GM19455 (cell line): ENCODE results near the gene FREM3.
A peak's percentile ranks its signal among the peaks of the same experiment; 100 is the strongest.
"Not testable (repeated sequence)": the region's sequence is repeated elsewhere in the genome, so short reads cannot be mapped to it uniquely, and the experiment has no call there.

Experiments
- ATAC-seq: cut with Tn5 transposase; IDR thresholded peaks from one replicate; pipeline ENCODE4 v1.9.1; 2021; ENCODE audit not compliant: unreplicated experiment

The FREM3 gene

GRCh38 chr4:143586080-143586479 lies 114.4 kb downstream of the FREM3 start:
- ATAC-seq, result no peak

- ATAC-seq, result no peak
Observed at GRCh38 chr4:143585548-143585947, 114.9 kb downstream of the FREM3 start.

- no peak for ATAC-seq
Observed at GRCh38 chr4:143581331-143581946, 119.0 kb downstream of the FREM3 start.

- no peak for ATAC-seq
Observed at GRCh38 chr4:143575331-143575730, 125.1 kb downstream of the FREM3 start.

GRCh38 chr4:143564472-143564871 lies 136.0 kb downstream of the FREM3 start:
- no peak for ATAC-seq

GRCh38 chr4:143559757-143560147 lies 140.7 kb downstream of the FREM3 start:
- peak; percentile 31 for ATAC-seq

- ATAC-seq, result peak; percentile 88
Observed at GRCh38 chr4:143558823-143559756, 141.4 kb downstream of the FREM3 start.

- ATAC-seq, result no peak
Observed at GRCh38 chr4:143558286-143558685, 142.2 kb downstream of the FREM3 start.

GRCh38 chr4:143555676-143556075 lies 144.8 kb downstream of the FREM3 start:
- ATAC-seq, result no peak

- ATAC-seq, result peak; percentile 55
Observed at GRCh38 chr4:143554728-143555597, 145.5 kb downstream of the FREM3 start.

- ATAC-seq, result no peak
Observed at GRCh38 chr4:143549928-143550327, 150.5 kb downstream of the FREM3 start.

- ATAC-seq, result no peak
Observed at GRCh38 chr4:143539670-143540023, 160.8 kb downstream of the FREM3 start.

GRCh38 chr4:143538979-143539669 lies 161.4 kb downstream of the FREM3 start:
- ATAC-seq, result peak; percentile 47

GRCh38 chr4:143531788-143532491 lies 168.5 kb downstream of the FREM3 start:
- ATAC-seq, result no peak

GRCh38 chr4:143531380-143531779 lies 169.1 kb downstream of the FREM3 start:
- ATAC-seq, result peak; percentile 63

- ATAC-seq, result not testable (repeated sequence)
Observed at GRCh38 chr4:143528046-143528445, 172.4 kb downstream of the FREM3 start.
